ENCODE measurements around the gene CUX1.
"Not testable (repeated sequence)": the region's sequence is repeated elsewhere in the genome, so short reads cannot be mapped to it uniquely, and the experiment has no call there.

Gene CUX1

DNA sequence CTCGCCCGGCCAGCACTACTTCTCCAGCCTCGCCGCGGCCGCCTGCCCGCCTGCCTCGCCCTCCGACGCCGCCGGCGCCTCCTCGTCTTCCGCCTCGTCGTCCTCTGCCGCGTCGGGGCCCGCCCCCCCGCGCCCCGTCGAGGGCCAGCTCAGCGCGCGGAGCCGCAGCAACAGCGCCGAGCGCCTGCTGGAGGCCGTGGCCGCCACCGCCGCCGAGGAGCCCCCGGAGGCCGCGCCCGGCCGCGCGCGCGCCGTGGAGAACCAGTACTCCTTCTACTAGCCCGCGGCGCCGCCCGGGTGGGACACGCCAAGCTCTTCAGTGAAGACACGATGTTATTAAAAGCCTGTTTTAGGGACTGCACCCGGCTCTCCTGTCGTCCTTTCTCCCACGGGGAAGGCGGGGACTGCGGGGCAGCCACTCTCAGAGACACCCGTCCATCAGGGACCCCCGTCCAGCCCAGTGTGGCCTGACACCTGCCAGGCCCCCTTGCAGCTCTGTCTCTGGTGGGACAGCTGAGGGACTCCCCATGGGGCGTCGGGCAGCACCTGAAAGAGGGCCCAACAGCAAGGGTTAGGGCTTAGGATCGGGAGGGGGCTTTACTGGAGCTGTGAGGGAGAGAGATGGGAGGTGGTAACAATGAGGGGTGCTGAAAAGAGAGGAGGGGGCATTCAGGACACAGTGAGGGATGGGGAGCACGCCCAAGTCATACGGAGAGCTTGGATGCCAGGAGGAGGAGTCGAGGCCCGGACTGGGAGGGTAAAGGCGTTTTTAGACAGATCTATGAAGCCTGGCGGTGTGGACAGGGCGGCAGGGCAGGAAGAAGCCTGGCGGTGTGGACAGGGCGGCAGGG lies 504.1 kb downstream of the CUX1 start:
- Histone ChIP-seq H3K9me3 (no peaks in the 10 kb centered on the region; the same call in 1 of the 2 replicates), H3K4me1 (peaks cover 8% of the 10 kb centered on the region), H3K27me3 (no peaks in the 10 kb centered on the region), H3K36me3 (no peaks in the 10 kb centered on the region), H3K4me3 (ENCODE audit: low read depth, low read length) (no peak overlapping the region)
- TF ChIP-seq, protein P1, sequence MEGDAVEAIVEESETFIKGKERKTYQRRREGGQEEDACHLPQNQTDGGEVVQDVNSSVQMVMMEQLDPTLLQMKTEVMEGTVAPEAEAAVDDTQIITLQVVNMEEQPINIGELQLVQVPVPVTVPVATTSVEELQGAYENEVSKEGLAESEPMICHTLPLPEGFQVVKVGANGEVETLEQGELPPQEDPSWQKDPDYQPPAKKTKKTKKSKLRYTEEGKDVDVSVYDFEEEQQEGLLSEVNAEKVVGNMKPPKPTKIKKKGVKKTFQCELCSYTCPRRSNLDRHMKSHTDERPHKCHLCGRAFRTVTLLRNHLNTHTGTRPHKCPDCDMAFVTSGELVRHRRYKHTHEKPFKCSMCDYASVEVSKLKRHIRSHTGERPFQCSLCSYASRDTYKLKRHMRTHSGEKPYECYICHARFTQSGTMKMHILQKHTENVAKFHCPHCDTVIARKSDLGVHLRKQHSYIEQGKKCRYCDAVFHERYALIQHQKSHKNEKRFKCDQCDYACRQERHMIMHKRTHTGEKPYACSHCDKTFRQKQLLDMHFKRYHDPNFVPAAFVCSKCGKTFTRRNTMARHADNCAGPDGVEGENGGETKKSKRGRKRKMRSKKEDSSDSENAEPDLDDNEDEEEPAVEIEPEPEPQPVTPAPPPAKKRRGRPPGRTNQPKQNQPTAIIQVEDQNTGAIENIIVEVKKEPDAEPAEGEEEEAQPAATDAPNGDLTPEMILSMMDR (IDR thresholded peaks at IDR 0.05; ENCODE audit: low read depth, low read length) = no peak
- DNase-seq = no peak

- Histone ChIP-seq H3K9me3 (no peaks in the 10 kb centered on the region; the same call in 1 of the 2 replicates), H3K4me3 (ENCODE audit: low read depth, low read length) (no peak overlapping the region), H3K4me1 (peaks cover 8% of the 10 kb centered on the region), H3K27me3 (no peaks in the 10 kb centered on the region), H3K36me3 (no peaks in the 10 kb centered on the region)
- no peak for DNase-seq
- TF ChIP-seq, protein P1 (IDR thresholded peaks at IDR 0.05; ENCODE audit: low read depth, low read length) = no peak
Observed at GRCh38 chr7:102322202-102322715, 504.8 kb downstream of the CUX1 start.

GRCh38 chr7:102323914-102324195 lies 506.4 kb downstream of the CUX1 start:
- H3K9me3 ChIP-seq = no peaks in the 10 kb centered on the region; the same call in 1 of the 2 replicates
- TF ChIP-seq, protein P1 (IDR thresholded peaks at IDR 0.05; ENCODE audit: low read depth, low read length) = no peak
- H3K4me3 ChIP-seq (ENCODE audit: low read depth, low read length) = no peak overlapping the region
- H3K4me1 ChIP-seq = peaks cover 3% of the 10 kb centered on the region
- DNase-seq = no peak
- no peaks in the 10 kb centered on the region for H3K27me3 ChIP-seq
- H3K36me3 ChIP-seq = no peaks in the 10 kb centered on the region

DNA sequence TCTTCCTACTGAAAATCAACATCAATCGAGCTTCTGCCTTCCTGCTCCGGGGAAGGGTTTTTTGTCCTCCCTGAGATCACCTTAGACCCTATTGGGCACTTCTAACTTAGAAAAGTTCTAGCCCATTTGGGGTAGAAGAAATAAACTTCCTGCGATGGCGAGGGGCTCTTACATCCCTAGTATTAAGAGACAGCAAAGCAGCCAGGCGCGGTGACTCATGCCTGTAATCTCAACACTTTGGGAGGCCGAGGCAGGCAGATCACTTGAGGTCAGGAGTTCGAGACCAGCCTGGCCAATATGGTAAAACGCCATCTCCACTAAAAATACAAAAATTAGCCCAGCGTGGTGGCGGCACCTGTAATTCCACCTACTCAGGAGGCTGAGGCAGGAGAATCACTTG lies 507.7 kb downstream of the CUX1 start:
- not testable (repeated sequence) for H3K36me3 ChIP-seq; H3K9me3 ChIP-seq; DNase-seq; H3K4me1 ChIP-seq; H3K27me3 ChIP-seq; H3K4me3 ChIP-seq (ENCODE audit: low read depth, low read length)

- Histone ChIP-seq H3K9me3 (no peaks in the 10 kb centered on the region; the same call in 1 of the 2 replicates), H3K36me3 (no peaks in the 10 kb centered on the region), H3K4me3 (ENCODE audit: low read depth, low read length) (no peak overlapping the region), H3K27me3 (no peaks in the 10 kb centered on the region), H3K4me1 (no peaks in the 10 kb centered on the region)
- DNase-seq = no peak
- TF ChIP-seq, protein P1 (IDR thresholded peaks at IDR 0.05; ENCODE audit: low read depth, low read length) = no peak
Observed at GRCh38 chr7:102326157-102326889, 508.9 kb downstream of the CUX1 start.

DNA sequence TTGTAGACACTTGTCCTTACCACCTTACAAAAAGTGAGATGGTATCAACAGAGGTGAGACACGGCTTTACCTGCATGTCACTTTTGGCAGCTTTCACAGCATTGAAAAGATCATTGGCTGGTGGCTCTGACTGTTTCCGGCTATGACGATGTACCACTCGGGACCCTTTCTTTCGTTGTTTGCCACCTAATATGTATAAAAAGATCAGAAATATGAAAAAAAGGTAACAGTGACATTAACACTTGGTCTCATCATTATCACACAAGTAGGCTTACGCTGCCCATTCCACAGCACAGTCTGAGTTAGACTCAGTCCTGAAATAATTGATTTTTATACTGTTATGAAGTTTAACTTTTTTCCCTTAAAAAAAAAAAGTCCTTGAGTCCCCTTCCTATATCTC lies 509.8 kb downstream of the CUX1 start:
- not testable (repeated sequence) for DNase-seq; H3K27me3 ChIP-seq; H3K9me3 ChIP-seq; H3K36me3 ChIP-seq; H3K4me1 ChIP-seq; H3K4me3 ChIP-seq (ENCODE audit: low read depth, low read length)

GRCh38 chr7:102328863-102329262 lies 511.4 kb downstream of the CUX1 start:
- H3K9me3 ChIP-seq; H3K27me3 ChIP-seq; H3K4me1 ChIP-seq; H3K4me3 ChIP-seq (ENCODE audit: low read depth, low read length); DNase-seq; H3K36me3 ChIP-seq: not testable (repeated sequence)

DNA sequence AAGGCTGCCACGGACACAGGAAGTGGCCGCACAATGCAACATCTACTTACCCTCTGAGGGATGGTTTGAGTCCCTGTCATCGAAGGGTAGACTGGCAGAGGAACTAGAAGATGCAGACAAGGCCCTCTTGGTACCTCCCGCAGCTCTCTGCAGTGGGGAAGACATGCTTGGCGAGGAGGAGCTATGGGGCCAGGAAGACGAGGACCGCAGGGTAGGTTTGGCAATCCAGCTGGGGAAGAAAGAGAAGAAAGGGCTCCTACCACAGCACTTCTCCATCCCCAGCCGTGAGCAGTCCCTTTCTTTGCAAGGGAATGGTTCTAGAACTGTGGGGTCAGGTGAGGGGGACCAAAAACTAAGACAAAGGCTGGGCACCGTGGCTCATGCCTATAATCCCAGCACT lies 511.9 kb downstream of the CUX1 start:
- H3K4me3 ChIP-seq (ENCODE audit: low read depth, low read length); H3K27me3 ChIP-seq; DNase-seq; H3K9me3 ChIP-seq; H3K36me3 ChIP-seq; H3K4me1 ChIP-seq: not testable (repeated sequence)

- not testable (repeated sequence) for H3K9me3 ChIP-seq; H3K27me3 ChIP-seq; H3K4me3 ChIP-seq (ENCODE audit: low read depth, low read length); DNase-seq; H3K36me3 ChIP-seq; H3K4me1 ChIP-seq
Observed at GRCh38 chr7:102330666-102331460, 513.4 kb downstream of the CUX1 start.

Measured in BE2C (cell line).